Fibroblast of mammary gland (primary cell): Measurements from ENCODE around the gene PMF1.

Experiments used
- DNase-seq: peaks from one replicate; pipeline ENCODE4 v3.0.0-alpha.2; 2010; ENCODE audit warnings: low read depth
- H3K4me3 ChIP-seq: 2 replicates; pipeline ENCODE4 v1.5.1; 2011; ENCODE audit warnings: low read depth, mild to moderate bottlenecking, low read length, moderate library complexity; ENCODE audit not compliant: control insufficient read depth
- CTCF ChIP-seq: conservative IDR thresholded peaks from 2 replicates; pipeline ENCODE4 v1.5.1; 2011; ENCODE audit warnings: low read depth, low read length, inconsistent platforms; ENCODE audit not compliant: control insufficient read depth, insufficient read depth

The PMF1 gene

GRCh38 chr1:156241311-156241811, 28.6 kb downstream of the PMF1 start:
- TF ChIP-seq CTCF: no peak
- no peak overlapping the region for H3K4me3 ChIP-seq
- peak; percentile 66 for DNase-seq

GRCh38 chr1:156241926-156242325, 29.1 kb downstream of the PMF1 start, which contains the start of gene BGLAP:
Gene BGLAP (plus strand): TSS chr1:156242184. CDS start chr1:156242232, 48 bp downstream.
- DNase-seq: no peak
- no peak within 1 kb of the TSS for H3K4me3 ChIP-seq
- TF ChIP-seq CTCF: no peak

GRCh38 chr1:156242738-156243137, 29.9 kb downstream of the PMF1 start:
- no peak for TF ChIP-seq CTCF
- DNase-seq: no peak
- H3K4me3 ChIP-seq: no peak overlapping the region

- no peak for TF ChIP-seq CTCF
- no peak for DNase-seq
- H3K4me3 ChIP-seq: no peak overlapping the region
These were observed 31.3 kb downstream of the PMF1 start for GRCh38 chr1:156244126-156244525.

- no peak for DNase-seq
- no peak for TF ChIP-seq CTCF
- no peak overlapping the region for H3K4me3 ChIP-seq
These were observed 31.9 kb downstream of the PMF1 start for GRCh38 chr1:156244712-156245111.

- no peak overlapping the region for H3K4me3 ChIP-seq
- no peak for TF ChIP-seq CTCF
- DNase-seq: no peak
These were observed 32.8 kb downstream of the PMF1 start for GRCh38 chr1:156245451-156246232.
